Smooth muscle cell of the brain vasculature (primary cell): ENCODE measurements around the gene ICAM1.
"Not testable (repeated sequence)": the region's sequence is repeated elsewhere in the genome, so short reads cannot be mapped to it uniquely, and the experiment has no call there.

Experiments
- DNase-seq: peaks from one replicate; pipeline ENCODE4 v3.0.0-alpha.2; 2012; ENCODE audit warnings: low read depth, low spot score

Gene ICAM1

DNA sequence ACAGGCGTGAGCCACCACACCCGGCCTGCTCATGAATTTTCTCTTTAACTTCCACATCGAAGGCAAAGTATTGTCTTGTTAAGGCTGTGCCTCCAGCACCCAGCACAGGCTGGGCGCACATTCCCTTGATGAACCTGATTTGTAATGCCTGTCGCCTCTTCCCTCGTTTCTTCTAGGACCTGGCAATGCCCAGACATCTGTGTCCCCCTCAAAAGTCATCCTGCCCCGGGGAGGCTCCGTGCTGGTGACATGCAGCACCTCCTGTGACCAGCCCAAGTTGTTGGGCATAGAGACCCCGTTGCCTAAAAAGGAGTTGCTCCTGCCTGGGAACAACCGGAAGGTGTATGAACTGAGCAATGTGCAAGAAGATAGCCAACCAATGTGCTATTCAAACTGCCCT, 3.7 kb downstream of the ICAM1 start:
- no peak for DNase-seq

DNA sequence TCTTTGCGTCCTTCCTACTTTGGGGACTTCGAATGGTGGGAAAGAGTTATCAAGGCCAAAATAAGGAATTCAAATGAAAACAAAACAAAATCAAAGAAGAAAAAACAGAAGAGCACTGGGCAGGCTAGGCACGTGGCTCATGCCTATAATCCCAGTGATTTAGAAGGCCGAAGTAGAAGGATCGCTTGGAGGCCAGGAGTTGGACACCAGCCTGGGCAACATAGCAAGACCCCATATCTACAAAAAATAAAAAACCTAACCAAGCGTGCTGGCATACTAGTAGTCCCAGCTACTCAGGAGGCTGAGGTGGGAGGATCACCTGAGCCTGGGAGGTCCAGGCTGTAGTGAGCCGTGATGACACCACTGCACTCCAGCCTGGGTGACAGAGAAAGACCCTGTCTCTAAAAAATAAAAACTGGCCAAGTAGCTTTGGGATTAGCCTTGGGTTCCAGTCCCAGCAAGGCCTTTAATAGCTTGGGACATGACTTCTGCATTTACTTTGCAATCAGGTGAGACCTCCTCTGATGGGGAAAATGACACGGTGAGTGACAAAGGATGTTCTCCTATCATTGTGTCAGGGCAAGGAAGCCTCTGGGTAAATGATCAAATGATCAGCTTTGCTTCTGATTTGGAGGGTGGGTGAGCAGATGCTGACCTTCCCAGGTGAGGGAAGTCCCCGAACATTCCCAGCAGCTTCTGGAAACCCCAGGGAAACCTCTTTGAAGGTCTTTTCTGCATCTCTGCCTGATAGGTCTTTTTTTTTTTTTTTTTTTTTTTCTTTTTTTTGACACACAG, 7.1 kb downstream of the ICAM1 start:
- no peak for DNase-seq

DNA sequence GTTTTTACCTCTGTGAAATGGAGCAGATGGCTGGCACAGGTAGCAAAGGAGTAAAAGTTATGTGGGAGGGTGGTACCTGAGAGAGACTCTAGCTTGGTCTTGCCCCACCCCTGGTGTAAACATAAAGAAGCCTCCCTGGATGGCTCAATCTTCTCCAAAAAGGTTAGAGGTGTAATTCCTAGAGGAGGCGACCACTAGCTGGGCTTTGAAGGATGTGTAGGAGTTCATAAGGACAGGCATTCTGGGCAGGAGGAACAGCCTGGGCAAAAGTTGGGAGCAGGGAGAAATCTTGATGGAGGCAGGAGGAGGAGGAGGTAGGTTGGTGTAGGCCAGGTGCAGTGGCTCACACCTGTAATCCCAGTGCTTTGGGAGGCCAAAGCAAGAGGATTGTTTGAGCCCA, 8.0 kb downstream of the ICAM1 start:
- no peak for DNase-seq

DNA sequence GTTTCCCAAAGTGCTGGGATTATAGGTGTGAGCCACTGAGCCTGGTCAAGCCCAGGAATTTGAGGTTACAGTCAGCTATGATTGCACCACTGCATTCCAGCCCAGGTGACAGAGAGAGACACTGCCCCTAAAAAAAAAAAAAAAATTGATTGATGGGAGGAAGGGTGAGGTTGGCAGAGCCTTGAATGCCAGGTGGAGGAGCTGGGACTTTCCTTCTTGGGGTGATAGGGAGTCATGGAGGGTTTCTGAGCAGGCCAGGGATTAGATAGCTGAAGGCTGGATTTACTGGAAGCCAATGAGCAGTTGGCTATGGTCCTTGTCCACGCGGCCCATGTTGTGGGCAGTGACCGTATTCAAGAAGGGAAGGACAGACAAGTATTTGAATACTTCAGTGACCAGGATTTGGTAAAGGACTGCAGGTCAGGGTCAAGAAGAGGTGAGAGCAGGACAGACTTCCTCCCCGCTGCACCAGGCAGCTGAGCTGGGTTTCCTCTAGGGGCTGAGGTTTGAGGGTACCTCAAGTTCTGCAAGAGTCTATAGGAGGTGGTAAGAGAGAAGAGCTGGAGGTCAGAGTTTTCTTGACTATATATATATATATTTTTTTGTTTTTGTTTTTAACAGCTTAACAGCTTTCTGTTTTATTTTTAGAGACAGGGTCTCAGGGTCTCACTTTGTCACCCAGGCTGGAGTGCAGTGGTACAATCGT, 9.0 kb downstream of the ICAM1 start:
- DNase-seq: no peak

DNA sequence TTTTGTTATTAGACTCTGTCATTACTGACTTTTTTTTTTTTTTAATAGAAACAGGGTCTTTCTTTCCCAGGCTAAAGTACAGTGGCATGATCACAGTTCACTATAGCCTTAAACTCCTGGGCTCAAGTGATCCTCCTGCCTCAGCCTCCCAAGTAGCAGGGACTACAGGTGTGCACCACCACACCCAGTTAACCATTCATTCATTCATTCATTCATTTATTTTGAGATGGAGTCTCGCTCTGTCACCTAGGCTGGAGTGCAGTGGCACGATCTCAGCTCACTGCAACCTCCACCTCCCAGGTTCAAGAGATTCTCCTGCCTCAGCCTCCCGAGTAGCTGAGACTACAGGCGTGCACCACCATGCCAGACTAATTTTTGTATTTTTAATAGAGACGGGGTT, 11.1 kb downstream of the ICAM1 start:
- DNase-seq: not testable (repeated sequence)

DNA sequence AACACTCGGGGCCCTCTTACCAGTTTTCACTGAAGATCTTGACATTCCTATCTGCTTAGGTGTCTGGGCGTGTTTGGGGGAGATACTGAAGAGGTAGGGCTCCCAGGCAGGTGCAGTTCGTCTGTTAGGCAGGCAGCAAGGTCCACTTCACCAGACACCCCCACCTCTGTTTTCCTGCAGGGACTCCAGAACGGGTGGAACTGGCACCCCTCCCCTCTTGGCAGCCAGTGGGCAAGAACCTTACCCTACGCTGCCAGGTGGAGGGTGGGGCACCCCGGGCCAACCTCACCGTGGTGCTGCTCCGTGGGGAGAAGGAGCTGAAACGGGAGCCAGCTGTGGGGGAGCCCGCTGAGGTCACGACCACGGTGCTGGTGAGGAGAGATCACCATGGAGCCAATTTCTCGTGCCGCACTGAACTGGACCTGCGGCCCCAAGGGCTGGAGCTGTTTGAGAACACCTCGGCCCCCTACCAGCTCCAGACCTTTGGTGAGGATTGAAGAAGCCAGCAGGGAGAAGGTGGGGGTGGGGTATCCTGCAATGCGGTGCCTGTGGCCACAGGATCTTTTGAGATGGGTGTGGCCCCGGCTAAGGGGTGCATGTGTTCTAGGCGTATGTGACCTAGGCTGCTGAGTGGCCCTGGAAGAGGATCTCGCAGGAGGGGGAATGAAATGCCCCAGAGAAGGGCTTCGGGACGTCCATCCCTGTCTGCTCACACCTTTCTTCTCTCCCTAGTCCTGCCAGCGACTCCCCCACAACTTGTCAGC, 12.6 kb downstream of the ICAM1 start:
- no peak for DNase-seq

DNA sequence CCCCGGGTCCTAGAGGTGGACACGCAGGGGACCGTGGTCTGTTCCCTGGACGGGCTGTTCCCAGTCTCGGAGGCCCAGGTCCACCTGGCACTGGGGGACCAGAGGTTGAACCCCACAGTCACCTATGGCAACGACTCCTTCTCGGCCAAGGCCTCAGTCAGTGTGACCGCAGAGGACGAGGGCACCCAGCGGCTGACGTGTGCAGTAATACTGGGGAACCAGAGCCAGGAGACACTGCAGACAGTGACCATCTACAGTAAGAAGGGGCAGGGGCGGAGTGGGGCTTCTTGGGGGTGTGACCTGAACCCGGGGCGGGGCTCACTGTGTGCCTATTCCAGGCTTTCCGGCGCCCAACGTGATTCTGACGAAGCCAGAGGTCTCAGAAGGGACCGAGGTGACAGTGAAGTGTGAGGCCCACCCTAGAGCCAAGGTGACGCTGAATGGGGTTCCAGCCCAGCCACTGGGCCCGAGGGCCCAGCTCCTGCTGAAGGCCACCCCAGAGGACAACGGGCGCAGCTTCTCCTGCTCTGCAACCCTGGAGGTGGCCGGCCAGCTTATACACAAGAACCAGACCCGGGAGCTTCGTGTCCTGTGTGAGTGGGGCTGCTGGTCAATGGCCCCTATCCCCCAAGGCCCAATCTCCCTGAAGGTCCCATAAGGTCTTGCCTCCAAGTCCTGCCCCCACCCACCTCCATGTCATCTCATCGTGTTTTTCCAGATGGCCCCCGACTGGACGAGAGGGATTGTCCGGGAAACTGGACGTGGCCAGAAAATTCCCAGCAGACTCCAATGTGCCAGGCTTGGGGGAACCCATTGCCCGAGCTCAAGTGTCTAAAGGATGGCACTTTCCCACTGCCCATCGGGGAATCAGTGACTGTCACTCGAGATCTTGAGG, 13.4 kb downstream of the ICAM1 start:
- no peak for DNase-seq

DNA sequence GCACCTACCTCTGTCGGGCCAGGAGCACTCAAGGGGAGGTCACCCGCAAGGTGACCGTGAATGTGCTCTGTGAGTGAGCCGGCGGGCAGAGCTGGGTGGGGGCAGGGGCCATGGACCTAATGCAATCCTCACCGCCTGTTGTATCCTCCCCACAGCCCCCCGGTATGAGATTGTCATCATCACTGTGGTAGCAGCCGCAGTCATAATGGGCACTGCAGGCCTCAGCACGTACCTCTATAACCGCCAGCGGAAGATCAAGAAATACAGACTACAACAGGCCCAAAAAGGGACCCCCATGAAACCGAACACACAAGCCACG, 14.0 kb downstream of the ICAM1 start:
- DNase-seq: no peak

DNA sequence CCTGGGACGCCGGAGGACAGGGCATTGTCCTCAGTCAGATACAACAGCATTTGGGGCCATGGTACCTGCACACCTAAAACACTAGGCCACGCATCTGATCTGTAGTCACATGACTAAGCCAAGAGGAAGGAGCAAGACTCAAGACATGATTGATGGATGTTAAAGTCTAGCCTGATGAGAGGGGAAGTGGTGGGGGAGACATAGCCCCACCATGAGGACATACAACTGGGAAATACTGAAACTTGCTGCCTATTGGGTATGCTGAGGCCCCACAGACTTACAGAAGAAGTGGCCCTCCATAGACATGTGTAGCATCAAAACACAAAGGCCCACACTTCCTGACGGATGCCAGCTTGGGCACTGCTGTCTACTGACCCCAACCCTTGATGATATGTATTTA, 14.5 kb downstream of the ICAM1 start:
- DNase-seq: no peak

DNA sequence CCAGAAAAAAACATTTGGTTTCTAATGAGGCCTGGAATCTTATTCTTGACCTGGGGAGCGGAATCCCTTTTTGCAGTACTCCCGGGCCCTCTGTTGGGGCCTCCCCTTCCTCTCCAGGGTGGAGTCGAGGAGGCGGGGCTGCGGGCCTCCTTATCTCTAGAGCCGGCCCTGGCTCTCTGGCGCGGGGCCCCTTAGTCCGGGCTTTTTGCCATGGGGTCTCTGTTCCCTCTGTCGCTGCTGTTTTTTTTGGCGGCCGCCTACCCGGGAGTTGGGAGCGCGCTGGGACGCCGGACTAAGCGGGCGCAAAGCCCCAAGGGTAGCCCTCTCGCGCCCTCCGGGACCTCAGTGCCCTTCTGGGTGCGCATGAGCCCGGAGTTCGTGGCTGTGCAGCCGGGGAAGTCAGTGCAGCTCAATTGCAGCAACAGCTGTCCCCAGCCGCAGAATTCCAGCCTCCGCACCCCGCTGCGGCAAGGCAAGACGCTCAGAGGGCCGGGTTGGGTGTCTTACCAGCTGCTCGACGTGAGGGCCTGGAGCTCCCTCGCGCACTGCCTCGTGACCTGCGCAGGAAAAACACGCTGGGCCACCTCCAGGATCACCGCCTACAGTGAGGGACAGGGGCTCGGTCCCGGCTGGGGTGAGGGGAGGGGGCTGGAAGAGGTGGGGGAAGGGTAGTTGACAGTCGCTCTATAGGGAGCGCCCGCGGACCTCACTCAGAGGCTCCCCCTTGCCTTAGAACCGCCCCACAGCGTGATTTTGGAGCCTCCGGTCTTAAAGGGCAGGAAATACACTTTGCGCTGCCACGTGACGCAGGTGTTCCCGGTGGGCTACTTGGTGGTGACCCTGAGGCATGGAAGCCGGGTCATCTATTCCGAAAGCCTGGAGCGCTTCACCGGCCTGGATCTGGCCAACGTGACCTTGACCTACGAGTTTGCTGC, 16.1 kb downstream of the ICAM1 start, which contains the start of gene ICAM4:
Gene ICAM4 (plus strand): TSS at position 153 of the 935 bp plus-strand sequence. CDS start 58 bp downstream, at position 211.
- no peak for DNase-seq

DNA sequence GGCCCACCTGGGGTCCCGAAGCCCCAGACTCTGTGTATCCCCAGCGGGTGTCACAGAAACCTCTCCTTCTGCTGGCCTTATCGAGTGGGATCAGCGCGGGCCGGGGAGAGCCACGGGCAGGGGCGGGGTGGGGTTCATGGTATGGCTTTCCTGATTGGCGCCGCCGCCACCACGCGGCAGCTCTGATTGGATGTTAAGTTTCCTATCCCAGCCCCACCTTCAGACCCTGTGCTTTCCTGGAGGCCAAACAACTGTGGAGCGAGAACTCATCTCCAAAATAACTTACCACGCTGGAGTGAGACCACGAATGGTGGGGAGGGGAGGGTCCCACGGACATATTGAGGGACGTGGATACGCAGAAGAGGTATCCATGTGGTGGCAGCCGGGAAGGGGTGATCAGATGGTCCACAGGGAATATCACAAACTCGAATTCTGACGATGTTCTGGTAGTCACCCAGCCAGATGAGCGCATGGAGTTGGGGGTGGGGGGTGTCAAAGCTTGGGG, 17.8 kb downstream of the ICAM1 start:
- DNase-seq: no peak

DNA sequence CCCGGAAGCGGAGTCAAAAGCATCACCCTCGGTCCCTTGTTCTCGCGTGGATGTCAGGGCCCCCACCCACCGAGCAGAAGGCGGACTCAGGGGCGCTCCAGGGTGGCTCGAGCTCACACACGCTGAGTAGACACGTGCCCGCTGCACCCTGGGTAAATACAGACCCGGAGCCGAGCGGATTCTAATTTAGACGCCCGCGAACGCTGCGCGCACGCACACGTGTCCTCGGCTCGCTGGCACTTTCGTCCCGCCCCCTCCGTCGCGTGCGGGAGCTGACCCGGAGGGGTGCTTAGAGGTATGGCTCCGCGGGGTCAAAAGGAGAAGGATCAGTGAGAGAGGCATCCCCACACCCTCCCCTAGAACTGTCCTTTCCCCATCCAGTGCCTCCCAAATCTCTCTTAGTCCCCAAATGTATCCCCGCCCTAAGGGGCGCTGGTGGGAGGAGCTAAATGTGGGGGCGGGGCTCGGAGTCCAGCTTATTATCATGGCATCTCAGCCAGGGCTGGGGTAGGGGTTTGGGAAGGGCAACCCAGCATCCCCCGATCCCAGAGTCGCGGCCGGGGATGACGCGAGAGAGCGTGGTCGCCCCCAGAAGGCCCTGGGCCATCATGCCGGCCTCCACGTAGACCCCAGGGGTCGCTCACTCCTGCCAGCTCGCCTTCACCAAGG, 18.4 kb downstream of the ICAM1 start:
- DNase-seq: no peak

DNA sequence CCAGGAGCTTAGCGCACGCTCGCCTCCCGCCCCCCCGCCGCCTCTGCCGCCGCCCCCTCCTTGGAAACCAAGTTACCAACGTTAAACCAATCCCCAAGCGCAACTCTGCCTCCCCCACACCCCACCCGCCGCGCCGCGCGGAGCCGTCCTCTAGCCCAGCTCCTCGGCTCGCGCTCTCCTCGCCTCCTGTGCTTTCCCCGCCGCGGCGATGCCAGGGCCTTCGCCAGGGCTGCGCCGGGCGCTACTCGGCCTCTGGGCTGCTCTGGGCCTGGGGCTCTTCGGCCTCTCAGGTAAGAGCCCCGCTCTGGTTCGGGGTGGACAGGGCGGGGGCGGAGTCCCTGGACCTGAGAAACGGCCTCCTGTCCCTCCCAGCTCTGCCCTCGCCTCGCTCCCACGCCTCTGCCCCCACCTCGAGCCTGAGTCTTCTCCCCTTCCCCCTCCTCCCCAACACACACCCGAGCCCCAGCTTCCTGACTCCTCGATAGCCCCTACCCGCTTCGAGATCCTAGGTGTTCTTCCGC, 19.0 kb downstream of the ICAM1 start, which contains the start of gene ICAM5:
Gene ICAM5 (plus strand): TSS at position 117 of the 521 bp plus-strand sequence. CDS start 92 bp downstream, at position 209.
- DNase-seq: no peak

DNA sequence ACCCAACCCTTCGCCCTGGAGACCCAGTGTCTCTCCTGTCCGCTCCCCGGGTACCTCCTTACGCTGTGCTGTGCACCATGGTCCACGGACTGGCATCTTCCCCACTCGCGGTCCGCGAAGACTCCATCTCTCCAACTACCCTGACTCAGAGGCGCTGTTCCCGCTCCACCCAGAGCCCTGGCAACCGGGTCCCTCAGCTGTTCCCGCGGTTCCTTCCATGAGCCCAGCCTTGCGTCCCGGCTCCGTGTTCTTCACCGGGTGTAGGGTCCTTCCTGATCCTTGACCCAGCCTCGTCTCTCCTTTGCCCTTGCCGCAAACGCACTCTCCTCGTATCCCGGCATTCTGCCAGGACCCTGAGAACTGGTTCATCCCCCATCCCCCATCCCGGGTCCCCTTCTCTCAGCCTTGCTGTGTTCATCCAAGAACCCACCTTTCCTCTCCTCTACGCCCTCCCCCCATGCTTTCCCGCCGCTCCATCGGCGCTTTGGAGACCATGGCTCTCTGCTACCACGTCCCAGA, 19.5 kb downstream of the ICAM1 start:
- no peak for DNase-seq

DNA sequence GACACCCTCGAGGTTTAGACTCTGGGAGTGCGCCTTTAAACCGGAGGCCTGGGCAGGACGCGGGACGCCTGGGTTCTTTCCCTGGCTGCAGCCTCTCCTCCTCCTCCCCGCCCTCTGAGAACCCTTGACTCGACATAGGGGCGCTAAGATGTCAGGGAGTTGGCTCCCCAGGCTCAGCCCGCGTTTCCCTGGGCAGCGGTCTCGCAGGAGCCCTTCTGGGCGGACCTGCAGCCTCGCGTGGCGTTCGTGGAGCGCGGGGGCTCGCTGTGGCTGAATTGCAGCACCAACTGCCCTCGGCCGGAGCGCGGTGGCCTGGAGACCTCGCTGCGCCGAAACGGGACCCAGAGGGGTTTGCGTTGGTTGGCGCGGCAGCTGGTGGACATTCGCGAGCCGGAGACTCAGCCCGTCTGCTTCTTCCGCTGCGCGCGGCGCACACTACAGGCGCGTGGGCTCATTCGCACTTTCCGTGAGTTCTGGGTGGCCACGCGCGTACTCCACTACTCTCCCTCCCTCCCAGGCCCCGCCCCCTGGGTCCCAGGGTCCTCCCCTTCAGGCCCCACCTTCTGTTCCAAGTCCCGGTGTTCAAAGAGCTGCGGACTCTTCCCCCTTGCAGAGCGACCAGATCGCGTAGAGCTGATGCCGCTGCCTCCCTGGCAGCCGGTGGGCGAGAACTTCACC, 20.1 kb downstream of the ICAM1 start:
- DNase-seq: no peak

DNA sequence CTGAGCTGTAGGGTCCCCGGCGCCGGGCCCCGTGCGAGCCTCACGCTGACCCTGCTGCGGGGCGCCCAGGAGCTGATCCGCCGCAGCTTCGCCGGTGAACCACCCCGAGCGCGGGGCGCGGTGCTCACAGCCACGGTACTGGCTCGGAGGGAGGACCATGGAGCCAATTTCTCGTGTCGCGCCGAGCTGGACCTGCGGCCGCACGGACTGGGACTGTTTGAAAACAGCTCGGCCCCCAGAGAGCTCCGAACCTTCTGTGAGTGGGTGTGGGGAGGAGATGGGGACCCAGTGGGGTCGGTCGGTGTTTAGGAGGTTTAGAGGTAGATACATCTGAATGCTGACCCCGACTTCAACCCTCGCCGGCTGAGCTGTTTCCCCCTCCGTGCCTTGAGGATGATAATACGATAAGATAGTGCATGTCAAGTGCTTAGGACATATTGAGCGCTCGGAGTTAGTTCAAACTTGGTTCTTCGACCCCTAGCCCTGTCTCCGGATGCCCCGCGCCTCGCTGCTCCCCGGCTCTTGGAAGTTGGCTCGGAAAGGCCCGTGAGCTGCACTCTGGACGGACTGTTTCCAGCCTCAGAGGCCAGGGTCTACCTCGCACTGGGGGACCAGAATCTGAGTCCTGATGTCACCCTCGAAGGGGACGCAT, 20.8 kb downstream of the ICAM1 start:
- no peak for DNase-seq

DNA sequence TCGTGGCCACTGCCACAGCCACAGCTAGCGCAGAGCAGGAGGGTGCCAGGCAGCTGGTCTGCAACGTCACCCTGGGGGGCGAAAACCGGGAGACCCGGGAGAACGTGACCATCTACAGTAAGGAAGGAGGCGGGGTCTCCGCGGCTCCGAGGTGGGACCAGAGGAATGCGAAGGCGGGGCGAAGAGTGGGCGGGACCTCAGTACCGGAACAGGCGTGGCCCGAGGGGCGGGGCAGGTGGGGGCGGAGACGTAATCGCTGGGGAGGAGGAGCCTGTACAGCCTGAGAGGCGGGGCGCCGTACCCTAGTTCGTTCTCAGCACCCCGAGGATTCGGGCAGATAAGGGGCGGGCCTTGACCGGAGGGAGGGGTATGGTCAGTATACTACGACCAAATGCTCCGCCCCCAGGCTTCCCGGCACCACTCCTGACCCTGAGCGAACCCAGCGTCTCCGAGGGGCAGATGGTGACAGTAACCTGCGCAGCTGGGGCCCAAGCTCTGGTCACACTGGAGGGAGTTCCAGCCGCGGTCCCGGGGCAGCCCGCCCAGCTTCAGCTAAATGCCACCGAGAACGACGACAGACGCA, 21.4 kb downstream of the ICAM1 start:
- DNase-seq: no peak
